Stimulated activated CD4-positive, alpha-beta T cell treated with anti-CD3 and anti-CD28 coated beads, Interleukin-1b, Interleukin-23, amount 100 ng/mL, for 4 hours (primary cell): ENCODE measurements around the gene LASP1.
"Not testable (repeated sequence)": the region's sequence is repeated elsewhere in the genome, so short reads cannot be mapped to it uniquely, and the experiment has no call there.

Experiments
- DNase-seq, 2 donors: peaks; one replicate each; pipeline ENCODE4 v3.0.0-alpha.2; 2020; ENCODE audit warnings: low read depth in 2 of 2

LASP1 gene

DNA sequence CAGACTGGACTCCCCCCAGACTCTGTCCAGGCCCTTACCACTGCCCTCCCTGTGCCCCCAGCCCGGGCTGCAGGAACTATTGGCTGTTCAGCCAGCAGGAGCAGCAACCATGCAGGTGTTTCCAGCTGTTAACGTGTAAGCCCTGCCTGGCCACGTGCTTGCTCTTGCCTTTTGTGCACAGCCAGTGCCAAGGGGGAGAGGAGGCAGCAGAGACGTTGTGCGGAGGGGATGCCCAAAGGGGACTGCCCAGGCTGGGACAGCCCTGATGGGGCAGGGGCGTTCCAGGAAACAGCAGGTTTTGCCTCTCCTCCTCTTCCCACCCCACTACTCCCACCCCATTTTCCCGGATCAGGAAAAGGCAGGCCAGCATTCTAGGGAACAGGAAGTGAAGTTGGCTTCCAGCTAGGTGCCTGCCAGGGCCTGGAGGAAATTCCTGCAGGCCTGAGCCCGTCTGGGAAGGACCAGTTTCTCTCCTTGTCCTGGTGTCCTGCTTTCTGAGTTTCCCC, 38.9 kb downstream of the LASP1 start:
- DNase-seq: no peak

DNA sequence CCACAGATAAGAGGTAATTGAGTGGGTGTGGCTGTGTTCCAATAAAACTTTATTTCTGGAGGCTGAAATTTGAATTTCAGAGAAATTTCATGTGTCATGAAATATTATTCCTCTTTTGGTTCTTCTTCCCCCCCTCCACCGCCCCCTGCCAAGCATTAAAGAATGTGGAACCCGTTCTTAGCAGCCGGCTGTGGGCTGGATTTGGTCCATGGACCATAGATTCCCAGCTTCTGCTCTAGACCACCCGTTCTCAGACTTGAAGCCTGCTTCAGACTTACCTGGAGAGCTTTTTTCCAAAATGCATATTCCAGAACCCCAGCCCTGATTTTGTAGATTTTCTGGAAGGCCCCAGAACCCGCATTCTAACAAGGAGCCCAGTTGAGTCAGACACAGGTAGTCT, 40.5 kb downstream of the LASP1 start:
- no peak for DNase-seq

DNA sequence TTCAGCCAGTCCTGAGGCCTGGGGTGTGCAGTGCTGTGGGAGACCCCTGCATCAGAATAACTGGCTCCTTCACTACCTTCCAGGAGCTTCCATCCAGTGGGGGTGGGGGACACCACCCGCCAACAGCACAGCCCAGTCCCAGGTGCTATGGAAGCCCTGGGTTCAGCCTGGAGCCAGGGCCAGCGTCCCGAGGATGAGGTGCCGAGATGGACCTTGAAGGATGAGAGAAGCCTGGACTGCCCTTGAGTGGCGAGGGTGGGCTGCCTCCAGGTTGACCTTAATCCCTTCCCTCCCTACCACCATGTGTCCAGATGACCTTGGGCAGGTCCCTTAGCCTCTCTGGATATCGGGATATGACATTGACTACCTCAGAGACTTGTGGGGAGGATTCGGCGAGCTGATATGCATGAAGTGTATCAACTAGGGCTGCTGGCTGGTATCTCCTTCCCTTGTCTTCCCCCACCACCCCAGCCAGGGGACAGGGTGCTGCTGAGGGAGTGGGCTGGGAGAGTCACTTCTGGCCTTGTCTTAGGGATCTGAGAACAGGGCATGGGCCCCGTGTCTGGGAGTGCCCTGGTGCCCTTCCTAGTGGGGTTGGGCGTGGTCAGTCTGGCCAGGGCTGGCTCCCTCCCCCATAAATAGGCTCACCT, 41.3 kb downstream of the LASP1 start:
- DNase-seq: no peak

DNA sequence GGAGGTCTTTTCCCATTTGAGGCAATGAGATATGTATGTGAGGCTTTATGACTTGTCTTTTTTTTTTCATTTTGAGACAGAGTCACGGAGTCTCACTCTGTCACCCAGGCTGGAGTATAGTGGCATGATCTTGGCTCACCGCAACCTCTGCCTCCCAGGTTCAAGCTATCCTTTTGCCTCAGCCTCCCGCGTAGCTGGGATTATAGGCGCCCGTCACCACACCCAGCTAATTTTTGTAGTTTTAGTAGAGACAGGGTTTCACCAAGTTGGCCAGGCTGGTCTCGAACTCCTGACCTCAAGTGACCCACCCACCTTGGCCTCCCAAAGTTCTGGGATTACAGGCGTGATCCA, 41.8 kb downstream of the LASP1 start:
- DNase-seq: not testable (repeated sequence)

DNA sequence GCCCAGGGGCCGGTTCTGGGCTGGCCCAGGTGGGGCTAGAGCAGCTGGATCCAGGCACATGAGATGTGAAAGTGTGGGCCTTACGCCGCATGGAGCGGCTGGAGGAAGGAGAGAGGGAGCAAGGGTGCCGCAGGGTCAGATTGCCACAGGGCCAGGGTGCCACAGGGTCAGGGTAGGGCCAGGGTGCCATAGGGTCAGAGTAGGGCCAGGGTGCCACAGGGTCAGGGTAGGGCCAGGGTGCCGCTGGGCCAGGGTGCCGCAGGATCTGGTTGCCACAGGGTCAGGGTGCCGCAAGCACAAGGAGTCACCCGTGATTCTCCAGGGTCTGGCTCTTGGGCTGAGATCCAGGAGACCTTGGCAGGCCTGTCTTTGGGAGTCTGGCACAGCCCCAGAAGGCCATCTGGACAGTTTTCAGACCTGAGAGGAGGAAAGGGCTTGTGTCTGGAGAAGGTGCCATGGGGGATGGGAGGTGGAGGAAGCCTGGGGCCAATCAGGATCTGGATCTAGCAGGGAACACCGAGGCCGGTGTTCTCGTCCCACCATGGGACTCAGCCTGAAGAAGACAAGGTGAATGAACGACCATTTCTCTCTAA, 42.5 kb downstream of the LASP1 start:
- no peak for DNase-seq

DNA sequence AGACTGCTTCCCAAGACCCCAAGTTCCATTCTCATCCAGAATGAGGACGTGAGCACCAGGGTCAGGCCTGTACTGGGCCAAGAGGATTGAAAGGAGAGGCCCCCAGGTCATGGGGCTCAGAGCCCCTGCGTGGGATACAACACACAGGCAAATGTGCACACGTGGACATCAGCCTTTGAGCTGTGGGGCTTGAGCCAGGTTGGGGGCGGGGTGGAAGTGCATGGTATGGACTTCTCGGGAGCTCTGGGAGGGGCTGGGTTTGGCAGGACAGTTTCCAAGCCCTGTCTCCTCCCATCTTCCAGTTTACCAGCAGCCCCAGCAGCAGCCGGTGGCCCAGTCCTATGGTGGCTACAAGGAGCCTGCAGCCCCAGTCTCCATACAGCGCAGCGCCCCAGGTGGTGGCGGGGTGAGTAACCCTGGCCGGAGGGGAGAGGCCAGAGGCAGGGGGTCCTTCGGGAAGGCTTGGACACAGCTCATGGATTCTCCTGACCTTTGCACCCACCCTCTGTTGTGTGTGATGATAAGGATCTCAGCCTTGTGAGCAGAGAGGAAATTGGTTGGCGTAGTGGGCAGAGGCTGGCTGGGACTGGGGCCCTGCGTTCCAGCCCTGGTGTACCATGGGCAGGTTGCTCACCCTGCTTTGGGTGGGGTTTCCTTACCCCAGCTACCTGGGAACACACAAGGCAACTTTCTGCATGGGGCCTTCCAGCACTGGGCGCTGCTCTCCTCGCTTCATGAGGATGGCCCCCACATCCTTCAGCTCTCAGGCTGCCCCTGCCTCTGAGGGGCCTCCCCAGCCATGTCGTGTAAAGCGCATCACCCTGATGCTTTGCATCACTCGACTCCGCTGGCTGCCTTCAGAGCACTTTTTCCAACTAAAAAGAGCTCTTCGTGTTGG, 45.1 kb downstream of the LASP1 start:
- DNase-seq: no peak

DNA sequence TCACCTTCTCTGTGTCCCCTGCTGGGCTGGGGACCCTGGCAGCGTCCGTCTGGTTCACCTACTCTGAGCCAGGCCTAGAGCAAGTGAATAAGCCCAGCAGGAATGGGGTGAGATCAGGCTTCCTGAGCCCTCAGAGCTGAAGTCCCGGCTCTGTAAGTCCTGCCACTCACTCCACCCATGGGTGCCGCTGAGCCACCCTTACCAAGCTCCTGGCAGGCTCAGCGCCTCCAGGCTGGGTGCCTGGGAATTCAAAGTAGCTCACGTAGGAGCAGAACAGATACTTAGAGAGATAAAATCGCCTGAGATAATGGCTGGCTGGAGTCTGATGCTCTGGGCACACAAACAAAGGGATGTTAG, 45.8 kb downstream of the LASP1 start:
- DNase-seq: no peak

DNA sequence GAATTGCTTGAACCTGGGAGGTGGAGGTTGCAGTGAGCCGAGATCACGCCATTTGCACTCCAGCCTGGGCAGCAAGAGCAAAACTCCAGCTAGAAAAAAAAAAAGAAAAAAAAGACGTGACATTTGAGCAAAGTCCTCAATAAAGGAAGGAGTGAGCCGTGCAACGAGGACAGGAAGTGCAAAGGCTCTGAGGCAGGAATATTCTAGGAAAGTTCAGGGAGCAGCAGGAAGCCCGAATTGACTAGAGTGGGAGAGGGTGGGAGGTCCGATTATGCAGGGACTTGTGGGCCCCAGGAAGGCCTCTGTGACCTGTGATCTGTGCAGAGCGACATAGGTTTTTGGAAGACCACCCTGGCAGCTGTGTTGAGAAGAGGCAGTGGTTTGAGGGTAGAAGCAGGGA, 46.9 kb downstream of the LASP1 start:
- DNase-seq: no peak

DNA sequence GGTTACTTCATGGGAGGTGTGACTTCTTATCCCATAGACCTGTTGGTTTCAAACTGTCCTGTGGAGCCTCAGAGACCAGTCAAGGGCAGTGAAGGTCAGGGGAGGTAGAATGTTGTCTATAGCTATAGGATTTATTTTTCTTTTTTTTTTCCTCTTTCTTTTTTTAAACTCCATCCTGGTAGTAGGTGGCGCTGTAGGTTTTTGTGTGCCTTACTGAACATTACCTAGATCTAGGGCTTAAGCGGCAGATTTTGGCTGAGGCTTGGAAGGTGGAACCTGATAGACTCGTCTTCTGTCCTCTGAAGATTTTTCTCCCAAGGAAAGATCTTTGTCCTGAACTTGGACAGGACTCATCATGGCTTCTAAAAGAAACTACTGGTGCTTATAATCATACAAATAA, 47.4 kb downstream of the LASP1 start:
- no peak for DNase-seq

DNA sequence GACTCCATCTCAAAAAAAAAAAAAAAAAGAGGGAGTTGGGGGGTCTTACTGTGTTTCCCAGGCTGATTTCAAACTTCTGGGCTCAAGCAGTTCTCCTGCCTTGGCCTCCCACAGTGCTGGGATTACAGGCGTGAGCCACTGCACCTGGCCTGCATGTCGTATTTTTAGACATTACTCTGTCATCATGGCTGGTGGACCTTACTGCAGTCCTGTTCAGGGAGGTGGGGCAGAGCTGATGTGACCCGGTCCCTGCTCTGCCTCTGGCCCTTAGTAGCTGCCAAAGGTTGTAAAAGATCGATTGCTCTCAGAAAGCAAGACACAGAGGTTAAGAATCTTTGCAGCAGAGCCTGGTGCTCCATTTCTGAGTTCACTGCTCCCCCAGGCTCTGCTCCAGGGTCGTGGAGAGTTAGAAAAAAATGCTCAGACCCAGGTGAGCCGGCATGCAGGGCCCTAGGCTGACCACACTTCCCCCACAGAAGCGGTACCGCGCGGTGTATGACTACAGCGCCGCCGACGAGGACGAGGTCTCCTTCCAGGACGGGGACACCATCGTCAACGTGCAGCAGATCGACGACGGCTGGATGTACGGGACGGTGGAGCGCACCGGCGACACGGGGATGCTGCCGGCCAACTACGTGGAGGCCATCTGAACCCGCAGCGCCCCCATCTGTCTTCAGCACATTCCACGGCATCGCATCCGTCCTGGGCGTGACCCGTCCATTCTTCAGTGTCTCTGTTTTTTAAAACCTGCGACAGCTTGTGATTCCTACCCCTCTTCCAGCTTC, 48.5 kb downstream of the LASP1 start:
- DNase-seq: no peak

DNA sequence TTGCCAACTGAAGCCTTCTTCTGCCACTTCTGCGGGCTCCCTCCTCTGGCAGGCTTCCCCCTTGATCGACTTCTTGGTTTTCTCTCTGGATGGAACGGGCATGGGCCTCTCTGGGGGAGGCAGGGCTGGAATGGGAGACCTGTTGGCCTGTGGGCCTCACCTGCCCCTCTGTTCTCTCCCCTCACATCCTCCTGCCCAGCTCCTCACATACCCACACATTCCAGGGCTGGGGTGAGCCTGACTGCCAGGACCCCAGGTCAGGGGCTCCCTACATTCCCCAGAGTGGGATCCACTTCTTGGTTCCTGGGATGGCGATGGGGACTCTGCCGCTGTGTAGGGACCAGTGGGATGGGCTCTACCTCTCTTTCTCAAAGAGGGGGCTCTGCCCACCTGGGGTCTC, 49.1 kb downstream of the LASP1 start:
- DNase-seq: no peak

DNA sequence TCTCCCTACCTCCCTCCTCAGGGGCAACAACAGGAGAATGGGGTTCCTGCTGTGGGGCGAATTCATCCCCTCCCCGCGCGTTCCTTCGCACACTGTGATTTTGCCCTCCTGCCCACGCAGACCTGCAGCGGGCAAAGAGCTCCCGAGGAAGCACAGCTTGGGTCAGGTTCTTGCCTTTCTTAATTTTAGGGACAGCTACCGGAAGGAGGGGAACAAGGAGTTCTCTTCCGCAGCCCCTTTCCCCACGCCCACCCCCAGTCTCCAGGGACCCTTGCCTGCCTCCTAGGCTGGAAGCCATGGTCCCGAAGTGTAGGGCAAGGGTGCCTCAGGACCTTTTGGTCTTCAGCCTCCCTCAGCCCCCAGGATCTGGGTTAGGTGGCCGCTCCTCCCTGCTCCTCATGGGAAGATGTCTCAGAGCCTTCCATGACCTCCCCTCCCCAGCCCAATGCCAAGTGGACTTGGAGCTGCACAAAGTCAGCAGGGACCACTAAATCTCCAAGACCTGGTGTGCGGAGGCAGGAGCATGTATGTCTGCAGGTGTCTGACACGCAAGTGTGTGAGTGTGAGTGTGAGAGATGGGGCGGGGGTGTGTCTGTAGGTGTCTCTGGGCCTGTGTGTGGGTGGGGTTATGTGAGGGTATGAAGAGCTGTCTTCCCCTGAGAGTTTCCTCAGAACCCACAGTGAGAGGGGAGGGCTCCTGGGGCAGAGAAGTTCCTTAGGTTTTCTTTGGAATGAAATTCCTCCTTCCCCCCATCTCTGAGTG, 49.6 kb downstream of the LASP1 start:
- no peak for DNase-seq

DNA sequence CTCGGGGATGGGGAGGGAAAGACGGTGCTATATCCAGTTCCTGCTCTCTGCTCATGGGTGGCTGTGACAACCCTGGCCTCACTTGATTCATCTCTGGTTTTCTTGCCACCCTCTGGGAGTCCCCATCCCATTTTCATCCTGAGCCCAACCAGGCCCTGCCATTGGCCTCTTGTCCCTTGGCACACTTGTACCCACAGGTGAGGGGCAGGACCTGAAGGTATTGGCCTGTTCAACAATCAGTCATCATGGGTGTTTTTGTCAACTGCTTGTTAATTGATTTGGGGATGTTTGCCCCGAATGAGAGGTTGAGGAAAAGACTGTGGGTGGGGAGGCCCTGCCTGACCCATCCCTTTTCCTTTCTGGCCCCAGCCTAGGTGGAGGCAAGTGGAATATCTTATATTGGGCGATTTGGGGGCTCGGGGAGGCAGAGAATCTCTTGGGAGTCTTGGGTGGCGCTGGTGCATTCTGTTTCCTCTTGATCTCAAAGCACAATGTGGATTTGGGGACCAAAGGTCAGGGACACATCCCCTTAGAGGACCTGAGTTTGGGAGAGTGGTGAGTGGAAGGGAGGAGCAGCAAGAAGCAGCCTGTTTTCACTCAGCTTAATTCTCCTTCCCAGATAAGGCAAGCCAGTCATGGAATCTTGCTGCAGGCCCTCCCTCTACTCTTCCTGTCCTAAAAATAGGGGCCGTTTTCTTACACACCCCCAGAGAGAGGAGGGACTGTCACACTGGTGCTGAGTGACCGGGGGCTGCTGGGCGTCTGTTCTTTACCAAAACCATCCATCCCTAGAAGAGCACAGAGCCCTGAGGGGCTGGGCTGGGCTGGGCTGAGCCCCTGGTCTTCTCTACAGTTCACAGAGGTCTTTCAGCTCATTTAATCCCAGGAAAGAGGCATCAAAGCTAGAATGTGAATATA, 50.8 kb downstream of the LASP1 start:
- DNase-seq: no peak

DNA sequence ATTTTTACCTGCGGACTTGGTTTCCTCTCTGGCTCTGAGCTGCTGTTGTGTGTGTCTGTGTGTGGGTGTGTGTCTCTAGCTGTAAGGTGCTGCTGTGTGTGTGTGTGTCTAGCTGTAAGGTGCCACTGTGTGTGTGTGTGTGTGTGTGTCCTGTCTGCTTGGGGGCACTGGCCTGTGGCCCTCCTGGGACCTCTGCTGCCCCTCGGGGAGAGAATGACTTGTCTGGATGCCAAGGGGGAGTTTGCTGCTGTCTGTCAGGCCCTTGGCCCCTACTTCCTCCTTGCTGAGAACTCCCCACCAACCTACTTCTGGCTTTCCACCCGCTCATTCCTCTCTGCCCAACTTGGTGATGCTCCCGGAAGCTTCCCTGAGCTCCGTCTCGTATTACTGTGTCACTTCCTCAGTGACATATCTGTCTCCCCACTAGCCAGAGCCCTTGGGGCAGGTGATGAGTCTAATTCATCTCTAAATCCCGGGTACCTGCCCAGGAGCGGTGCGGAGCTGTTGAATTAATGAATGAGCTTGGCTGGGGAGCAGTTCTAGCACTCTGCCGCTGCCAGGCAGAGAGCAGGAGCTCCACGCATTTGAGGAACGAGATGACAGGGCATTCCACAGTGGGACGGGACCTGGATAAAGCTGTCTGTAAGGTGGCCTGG, 52.0 kb downstream of the LASP1 start:
- DNase-seq: no peak

DNA sequence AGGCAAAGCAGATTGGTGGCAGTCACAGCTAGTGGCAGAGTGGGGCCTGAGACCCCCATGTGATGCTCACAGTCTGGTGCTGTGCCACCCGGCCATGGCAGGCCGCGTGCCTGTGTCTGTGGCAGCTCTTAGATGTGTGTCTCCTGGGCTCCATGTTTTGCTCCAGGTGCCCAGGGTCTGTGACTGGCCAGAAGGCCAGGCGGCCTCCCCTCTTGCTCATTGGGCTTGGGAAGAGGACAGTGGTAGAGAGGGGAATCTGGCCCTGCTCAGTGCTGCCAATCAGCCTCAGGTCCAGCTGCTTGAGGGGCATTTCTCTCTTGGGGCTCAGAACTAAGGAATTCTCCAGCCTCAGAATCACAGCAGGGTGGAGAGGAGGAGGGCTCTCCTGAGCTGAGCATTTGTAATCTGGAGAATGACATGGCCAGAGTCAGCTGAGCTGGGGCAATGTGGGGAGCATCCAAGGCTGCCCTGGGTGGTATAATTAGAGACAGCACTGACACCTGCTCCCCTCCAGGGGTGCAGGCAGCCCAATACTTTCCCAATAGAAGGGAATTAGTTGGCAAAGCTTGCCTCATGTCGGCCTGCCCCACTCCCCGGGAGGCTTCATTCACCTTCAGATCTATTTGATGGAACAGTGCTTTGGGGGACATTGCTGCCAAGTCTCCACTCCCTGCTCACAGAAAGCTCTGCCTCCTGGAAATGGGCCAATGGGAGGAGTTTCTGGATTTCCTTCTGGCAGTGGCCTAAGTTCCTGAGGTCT, 52.9 kb downstream of the LASP1 start:
- no peak for DNase-seq

DNA sequence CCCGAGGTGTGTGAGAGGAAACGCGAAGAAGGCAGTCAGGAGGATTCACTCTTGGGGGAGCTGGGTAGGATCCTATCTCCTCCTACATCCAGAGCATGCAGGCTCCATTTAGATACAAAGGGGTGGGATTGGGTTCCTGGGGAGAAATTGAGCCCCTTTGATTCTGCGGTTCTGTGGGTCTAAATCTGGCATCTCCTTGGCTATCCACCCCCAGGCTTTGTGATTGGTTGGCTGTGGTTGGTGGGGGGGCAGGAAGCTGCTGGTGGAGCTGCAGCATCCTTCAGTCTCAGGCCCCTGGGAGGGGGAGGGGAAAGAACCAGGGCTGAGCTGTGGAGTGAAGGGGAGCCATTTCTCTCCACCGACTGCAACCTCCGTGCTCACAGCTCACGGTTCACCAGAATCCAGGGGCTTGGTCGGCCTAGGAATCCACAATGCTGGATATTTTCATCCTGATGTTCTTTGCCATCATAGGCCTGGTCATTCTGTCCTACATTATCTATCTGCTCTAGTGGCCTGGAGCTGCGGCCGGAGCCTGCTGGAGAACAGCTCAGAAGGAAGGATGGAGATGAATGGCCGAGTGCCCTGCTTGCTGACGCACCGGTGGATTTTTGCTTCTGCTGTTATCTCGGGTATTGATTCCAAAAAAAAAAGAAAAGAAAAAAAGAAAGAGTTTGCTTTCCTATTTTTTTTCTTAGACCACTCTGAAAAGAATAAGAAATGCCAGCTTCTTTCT, 55.6 kb downstream of the LASP1 start, which contains the start of gene LASP1NB:
Gene LASP1NB, plus strand, starts transcription at position 352 of the 733 bp plus-strand sequence.
- DNase-seq: peak in 1 of 2 donors; percentile 15

DNA sequence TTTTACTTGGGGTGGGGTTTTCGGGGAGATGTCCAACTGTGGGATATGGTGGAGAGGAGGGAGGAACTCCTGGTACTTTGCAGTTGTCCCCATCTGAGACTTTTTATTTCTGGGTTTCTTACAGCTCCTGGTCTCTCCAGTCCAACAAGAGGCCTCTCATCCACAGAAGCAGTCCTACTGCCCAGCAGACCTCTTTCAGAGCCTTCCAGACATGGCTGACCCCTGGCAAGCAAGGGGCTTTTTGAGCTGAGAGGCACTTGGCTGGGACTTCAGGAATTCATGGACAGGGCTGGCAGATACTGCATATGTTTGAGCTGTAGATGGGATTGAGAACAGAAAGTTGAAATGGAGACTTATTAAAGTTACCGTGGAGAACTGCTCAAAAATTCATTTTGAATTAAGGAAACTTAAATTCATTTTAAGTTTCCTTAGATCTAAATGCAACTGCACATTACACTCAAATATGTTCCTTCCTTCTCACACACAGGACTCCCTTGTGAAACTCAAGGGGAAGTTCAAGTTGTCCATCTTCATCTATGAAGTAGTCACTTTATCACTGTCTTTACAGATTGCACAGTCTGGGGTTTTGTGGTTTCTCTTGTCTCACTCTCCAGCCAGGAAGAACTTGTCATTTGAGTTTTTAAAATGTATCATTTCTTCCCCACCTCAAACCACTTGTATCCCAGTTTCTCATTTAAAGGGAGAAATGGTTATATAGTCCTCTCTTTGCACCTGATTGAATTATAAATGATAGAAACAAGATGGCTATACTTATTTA, 56.6 kb downstream of the LASP1 start:
- DNase-seq: no peak
